ENCODE measurements around the gene SH2D2A.

DNA sequence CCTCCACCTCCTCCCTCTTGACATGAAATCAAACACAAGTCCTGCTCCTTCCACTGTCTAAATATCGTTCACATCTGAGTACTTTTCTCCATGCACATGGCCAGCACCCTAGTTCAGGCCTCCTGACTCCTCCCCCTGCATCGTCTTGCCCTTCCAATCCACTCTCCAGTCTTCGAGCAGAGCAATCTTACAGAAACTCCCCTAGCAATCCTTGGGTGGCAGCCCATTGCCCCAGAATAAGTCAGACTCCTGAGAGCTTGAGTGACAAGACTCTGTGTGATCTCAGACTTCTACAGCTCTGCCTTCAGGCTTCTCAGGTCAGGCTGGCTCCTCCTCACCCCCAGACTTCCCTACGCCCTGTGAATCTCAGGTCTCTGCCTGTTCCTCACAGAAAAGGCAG lies 5.5 kb downstream of the SH2D2A start:
- TF ChIP-seq GATA3 (IDR thresholded peaks at IDR 0.05; ENCODE audit: low read depth, low read length), result no peak
- no peak for TF ChIP-seq GATA2 (IDR thresholded peaks at IDR 0.05; ENCODE audit: low read depth, low read length)
